ENCODE data around the gene MLIP. TPM values are rescaled to one million over a fixed set of nuclear protein-coding genes. Genes with fewer than 3 reads are reported as not detected.

MLIP gene
- total and polyA plus RNA-seq, 4 experiments from 2014 or later: not detected

DNA sequence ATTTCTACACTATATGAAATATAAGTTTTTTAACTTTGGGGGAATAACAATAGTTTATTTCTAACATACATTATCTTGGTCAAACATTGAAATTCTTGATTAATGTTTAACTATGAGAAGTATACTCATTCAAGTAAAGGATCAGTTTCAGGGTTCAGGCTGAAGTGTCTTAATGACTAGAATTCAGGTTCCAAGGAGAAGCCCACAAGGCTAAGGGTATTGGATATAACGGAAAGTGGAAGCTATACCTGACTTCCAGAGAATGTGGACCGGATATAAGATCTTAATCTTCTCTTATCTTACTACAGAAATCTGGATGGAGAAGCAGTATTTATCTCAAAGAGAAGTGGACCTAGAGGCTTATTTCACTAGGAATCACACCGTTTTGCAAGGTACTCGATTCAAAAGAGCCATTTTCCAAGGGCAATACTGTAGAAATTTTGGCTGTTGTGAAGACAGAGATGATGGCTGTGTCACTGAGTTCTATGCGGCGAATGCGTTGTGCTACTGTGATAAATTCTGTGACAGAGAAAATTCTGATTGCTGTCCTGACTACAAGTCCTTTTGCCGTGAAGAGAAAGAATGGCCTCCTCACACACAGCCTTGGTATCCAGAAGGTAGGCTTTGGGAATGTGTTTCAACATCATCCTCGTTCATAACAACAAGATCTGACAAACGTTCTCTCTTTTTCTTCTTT lies 197.2 kb downstream of the MLIP start, which contains the start of gene TINAG:
Gene TINAG (plus strand): TSS at position 153 of the 697 bp plus-strand sequence. CDS start 110 bp downstream, at position 263.
- no peaks in the 10 kb centered on the region for H3K27me3 ChIP-seq (ENCODE audit: insufficient read depth, low read length)
- POLR2A ChIA-PET (ENCODE audit: partially characterized antibody): no interaction called here
- no peaks in the 10 kb centered on the region for H3K4me1 ChIP-seq (ENCODE audit: insufficient read depth, low read length)
- no peaks in the 10 kb centered on the region for H3K36me3 ChIP-seq (ENCODE audit: insufficient read depth, low read length)
- H3K9me3 ChIP-seq (ENCODE audit: control insufficient read depth in 1 of 2, low read length in 2 of 2): no peaks in the 10 kb centered on the region
- CTCF ChIA-PET (ENCODE audit: partially characterized antibody): no interaction called here
- H3K4me3 Mint-ChIP-seq: no peak within 1 kb of the TSS
- H3K36me3 Mint-ChIP-seq: no peaks in the 10 kb centered on the region
- H3K27me3 Mint-ChIP-seq: no peaks in the 10 kb centered on the region
- intact Hi-C loops (cut with micrococcal nuclease): no loop called here
- peaks cover 0 to 8% (median 3%) of the 10 kb centered on the region in 8 donors for H3K9me3 Mint-ChIP-seq
- DNase-seq: no peak
- H3K27ac ChIP-seq (ENCODE audit: low read depth, low read length): no peak within 1 kb of the TSS
- no peak within 1 kb of the TSS for H3K27ac Mint-ChIP-seq
- H3K4me3 ChIP-seq (ENCODE audit: low read length in 2 of 2): no peak within 1 kb of the TSS
- H3K4me1 Mint-ChIP-seq: no peaks in the 10 kb centered on the region

DNA sequence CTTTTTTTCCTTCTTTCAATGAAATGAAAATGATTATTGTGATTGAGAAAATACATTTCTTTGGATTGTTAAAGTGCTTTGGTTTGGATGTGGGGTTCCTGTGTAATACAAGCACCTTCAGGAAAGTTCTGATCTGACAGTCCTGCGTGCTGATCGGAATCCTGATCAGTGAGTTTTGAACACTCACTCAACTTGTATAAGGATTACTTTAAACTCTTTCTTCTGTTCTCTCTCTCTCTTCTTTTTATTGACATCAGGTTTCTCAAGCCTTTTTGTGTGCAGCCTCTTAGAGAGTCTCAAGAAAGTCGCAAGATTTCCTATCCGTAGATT lies 197.7 kb downstream of the MLIP start:
- no peaks in the 10 kb centered on the region for H3K27me3 ChIP-seq (ENCODE audit: insufficient read depth, low read length)
- no peak for DNase-seq
- H3K27ac Mint-ChIP-seq: no peak overlapping the region
- no peaks in the 10 kb centered on the region for H3K9me3 ChIP-seq (ENCODE audit: control insufficient read depth in 1 of 2, low read length in 2 of 2)
- POLR2A ChIA-PET (ENCODE audit: partially characterized antibody): no interaction called here
- no peaks in the 10 kb centered on the region for H3K36me3 ChIP-seq (ENCODE audit: insufficient read depth, low read length)
- no peaks in the 10 kb centered on the region for H3K36me3 Mint-ChIP-seq
- no peaks in the 10 kb centered on the region for H3K27me3 Mint-ChIP-seq
- no peak overlapping the region for H3K27ac ChIP-seq (ENCODE audit: low read depth, low read length)
- H3K4me1 ChIP-seq (ENCODE audit: insufficient read depth, low read length): no peaks in the 10 kb centered on the region
- H3K4me3 Mint-ChIP-seq: no peak overlapping the region
- H3K9me3 Mint-ChIP-seq: peaks cover 0 to 8% (median 3%) of the 10 kb centered on the region in 8 donors
- no peaks in the 10 kb centered on the region for H3K4me1 Mint-ChIP-seq
- intact Hi-C loops (cut with micrococcal nuclease): no loop called here
- H3K4me3 ChIP-seq (ENCODE audit: low read length in 2 of 2): no peak overlapping the region
- CTCF ChIA-PET (ENCODE audit: partially characterized antibody): no interaction called here

DNA sequence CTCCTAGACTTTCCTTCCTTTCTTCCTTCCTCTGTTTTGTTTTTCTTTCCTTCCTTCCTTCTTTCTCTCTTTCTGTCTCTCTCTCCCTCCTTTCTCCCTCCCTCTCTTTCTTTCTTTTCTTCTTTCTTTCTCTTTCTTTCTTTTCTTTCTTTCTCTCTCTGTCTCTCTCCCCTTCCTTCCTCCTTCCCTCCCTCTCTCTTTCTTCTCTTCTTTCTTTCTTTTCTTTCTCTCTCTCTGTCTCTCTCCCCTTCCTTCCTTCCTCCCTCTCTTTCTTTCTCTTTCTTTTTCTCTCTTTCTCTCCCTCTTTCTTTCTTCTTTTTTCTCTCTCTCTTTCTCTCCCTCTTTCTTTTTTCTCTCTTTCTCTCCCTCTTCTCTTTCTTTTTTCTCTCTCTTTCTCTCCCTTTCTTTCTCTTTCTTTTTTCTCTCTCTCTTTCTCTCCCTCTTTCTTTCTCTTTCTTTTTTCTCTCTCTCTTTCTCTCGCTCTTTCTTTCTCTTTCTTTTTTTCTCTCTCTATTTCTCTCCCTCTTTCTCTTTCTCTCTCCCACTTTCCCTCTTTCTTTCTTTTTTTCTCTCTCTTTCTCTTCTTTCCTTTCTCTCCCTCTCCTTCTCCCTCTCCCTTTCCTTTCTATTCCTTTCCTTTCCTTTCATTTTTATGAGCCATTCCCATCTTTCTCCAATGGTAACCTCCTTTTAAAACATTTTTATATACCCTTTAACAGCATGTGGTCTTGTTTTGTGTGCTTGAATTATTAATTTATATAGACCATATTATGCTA lies 199.3 kb downstream of the MLIP start:
- Mint-ChIP-seq H3K9me3 (peaks cover 0 to 8% (median 3%) of the 10 kb centered on the region in 8 donors), H3K27me3 (no peaks in the 10 kb centered on the region), H3K4me1 (no peaks in the 10 kb centered on the region), H3K36me3 (no peaks in the 10 kb centered on the region), H3K4me3 (no peak overlapping the region), H3K27ac (no peak overlapping the region)
- DNase-seq: no peak
- no peak overlapping the region for H3K4me3 ChIP-seq (ENCODE audit: low read length in 2 of 2)
- no peaks in the 10 kb centered on the region for H3K36me3 ChIP-seq (ENCODE audit: insufficient read depth, low read length)
- H3K9me3 ChIP-seq (ENCODE audit: control insufficient read depth in 1 of 2, low read length in 2 of 2): no peaks in the 10 kb centered on the region
- intact Hi-C loops (cut with micrococcal nuclease): no loop called here
- ChIA-PET CTCF (ENCODE audit: partially characterized antibody) (no interaction called here), POLR2A (ENCODE audit: partially characterized antibody) (no interaction called here)
- H3K4me1 ChIP-seq (ENCODE audit: insufficient read depth, low read length): no peaks in the 10 kb centered on the region
- H3K27ac ChIP-seq (ENCODE audit: low read depth, low read length): no peak overlapping the region
- no peaks in the 10 kb centered on the region for H3K27me3 ChIP-seq (ENCODE audit: insufficient read depth, low read length)

DNA sequence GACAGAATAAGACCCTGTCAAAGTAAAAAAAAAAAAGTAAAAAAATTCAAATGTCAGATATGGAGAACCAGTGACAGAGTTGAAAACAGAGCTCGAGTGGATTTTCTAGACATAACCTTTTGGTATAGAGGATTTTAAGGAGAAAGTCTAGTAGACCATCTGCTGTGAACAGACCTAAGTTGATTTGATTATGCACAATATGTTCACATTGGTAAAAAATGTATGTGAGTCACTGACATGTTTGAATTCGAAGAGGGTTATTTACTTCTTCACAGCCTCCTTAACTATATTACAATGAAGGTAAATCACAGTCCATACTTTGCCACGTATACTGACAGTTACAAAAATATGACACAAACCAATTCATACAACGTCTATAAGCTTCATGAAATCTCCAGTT lies 204.4 kb downstream of the MLIP start:
- H3K4me1 Mint-ChIP-seq: no peaks in the 10 kb centered on the region
- no peak for DNase-seq
- Histone ChIP-seq H3K27me3 (ENCODE audit: insufficient read depth, low read length) (no peaks in the 10 kb centered on the region), H3K4me3 (ENCODE audit: low read length in 2 of 2) (no peak overlapping the region), H3K27ac (ENCODE audit: low read depth, low read length) (no peak overlapping the region), H3K36me3 (ENCODE audit: insufficient read depth, low read length) (no peaks in the 10 kb centered on the region), H3K9me3 (ENCODE audit: control insufficient read depth in 1 of 2, low read length in 2 of 2) (no peaks in the 10 kb centered on the region), H3K4me1 (ENCODE audit: insufficient read depth, low read length) (no peaks in the 10 kb centered on the region)
- H3K27me3 Mint-ChIP-seq: no peaks in the 10 kb centered on the region
- H3K9me3 Mint-ChIP-seq: peaks cover 0 to 3% (median 2%) of the 10 kb centered on the region in 8 donors
- intact Hi-C loops (cut with micrococcal nuclease): no loop called here
- H3K4me3 Mint-ChIP-seq: no peak overlapping the region
- ChIA-PET POLR2A (ENCODE audit: partially characterized antibody) (no interaction called here), CTCF (ENCODE audit: partially characterized antibody) (interaction anchor here (1.0 kb wide), 1 partner anchor 9 kb away, joined by 3 read pairs; no protein-coding TSS in a partner anchor)
- H3K36me3 Mint-ChIP-seq: no peaks in the 10 kb centered on the region
- no peak overlapping the region for H3K27ac Mint-ChIP-seq

Other genes starting within 250 kb of the MLIP start
- not detected for gene TINAG, start 197.0 kb downstream of the MLIP start, total RNA-seq
- not detected for gene TINAG, start 197.0 kb downstream of the MLIP start, polyA plus RNA-seq

All from CD4-positive, alpha-beta memory T cell (primary cell).